GM23338 (cell line): ENCODE data around the gene POLD3.
"Not testable (repeated sequence)": the region's sequence is repeated elsewhere in the genome, so short reads cannot be mapped to it uniquely, and the experiment has no call there.

ENCODE experiments used
- CREB1 ChIP-seq: fragments of 250-450 bp; sonication (Bioruptor Pico); IDR thresholded peaks from 2 replicates; pipeline ENCODE4 v1.5.0; 2020; ENCODE audit warnings: low read depth, mild to moderate bottlenecking, moderate library complexity
- EZH2 ChIP-seq: fragments of 200-600 bp; sonication (generic); IDR thresholded peaks from one replicate; pipeline ENCODE4 v1.8.0; 2017; ENCODE audit warnings: antibody characterized with exemption, mild to moderate bottlenecking, low read depth; ENCODE audit not compliant: unreplicated experiment
- EZH2phosphoT487 ChIP-seq: fragments of 200-600 bp; sonication (generic); IDR thresholded peaks from one replicate; pipeline ENCODE4 v1.8.1; 2018; ENCODE audit warnings: antibody characterized with exemption; ENCODE audit not compliant: unreplicated experiment
- JUNB ChIP-seq: IDR thresholded peaks from one replicate; pipeline ENCODE4 v1.6.1; 2016; ENCODE audit warnings: antibody characterized with exemption; ENCODE audit not compliant: unreplicated experiment
- NANOG ChIP-seq: IDR thresholded peaks from 2 replicates; pipeline ENCODE4 v1.6.1; 2016; ENCODE audit warnings: antibody characterized with exemption, borderline replicate concordance
- POLR2AphosphoS5 ChIP-seq: IDR thresholded peaks from 2 replicates; pipeline ENCODE4 v1.6.1; 2016; ENCODE audit warnings: antibody characterized with exemption, low read depth
- STAT1 ChIP-seq: IDR thresholded peaks from one replicate; pipeline ENCODE4 v1.6.1; 2016; ENCODE audit warnings: antibody characterized with exemption; ENCODE audit not compliant: unreplicated experiment
- ZNF114 ChIP-seq: fragments of 250-450 bp; sonication (Bioruptor Pico); IDR thresholded peaks from 2 replicates; pipeline ENCODE4 v1.5.0; 2020; ENCODE audit warnings: mild to moderate bottlenecking, moderate library complexity
- ZNF331 ChIP-seq: fragments of 250-450 bp; sonication (Bioruptor Pico); IDR thresholded peaks from 2 replicates; pipeline ENCODE4 v1.5.0; 2020; ENCODE audit warnings: low read depth, mild to moderate bottlenecking, moderate library complexity
- TF ChIP-seq, protein P1 (sequence below), 2 experiments: fragments of 200-600 bp in 1 of 2; sonication (generic) in 1 of 2; conservative IDR thresholded peaks; 2 replicates each; pipeline versions ENCODE4 v1.5.1 to v1.6.1; 2016 to 2017; ENCODE audit warnings: antibody characterized with exemption in 2 of 2, low read depth in 2 of 2, mild to moderate bottlenecking in 2 of 2, moderate library complexity in 1 of 2
- TF ChIP-seq, protein P2 (sequence below): IDR thresholded peaks from one replicate; pipeline ENCODE4 v1.6.1; 2018; ENCODE audit warnings: antibody characterized with exemption; ENCODE audit not compliant: unreplicated experiment
- TF ChIP-seq, protein P3 (sequence below): fragments of 250-450 bp; sonication (Bioruptor Pico); IDR thresholded peaks from 2 replicates; pipeline ENCODE4 v1.5.0; 2020; ENCODE audit warnings: mild to moderate bottlenecking, moderate library complexity
- TF ChIP-seq, protein P4 (sequence below): IDR thresholded peaks from 2 replicates; pipeline ENCODE4 v1.6.1; 2016; ENCODE audit warnings: antibody characterized with exemption

DNA sequence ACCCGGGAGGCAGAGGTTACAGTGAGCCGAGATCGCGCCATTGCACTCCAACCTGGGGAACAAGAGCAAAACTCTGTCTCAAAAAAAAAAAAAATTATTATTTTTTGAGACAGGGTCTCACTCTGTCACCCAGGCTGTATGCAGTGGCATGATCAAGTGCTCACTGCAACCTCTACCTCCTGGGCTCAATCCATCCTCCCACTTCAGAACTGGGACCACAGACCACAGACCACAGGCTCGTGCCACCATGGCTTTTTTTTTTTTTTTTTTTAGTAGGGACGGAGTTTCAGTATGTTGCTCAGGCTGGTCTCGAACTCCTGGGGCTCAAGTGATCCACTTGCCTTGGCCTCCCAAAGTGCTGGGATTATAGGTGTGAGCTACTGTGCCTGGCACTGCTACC lies 1.9 kb upstream of the POLD3 start:
- TF ChIP-seq, protein P1, sequence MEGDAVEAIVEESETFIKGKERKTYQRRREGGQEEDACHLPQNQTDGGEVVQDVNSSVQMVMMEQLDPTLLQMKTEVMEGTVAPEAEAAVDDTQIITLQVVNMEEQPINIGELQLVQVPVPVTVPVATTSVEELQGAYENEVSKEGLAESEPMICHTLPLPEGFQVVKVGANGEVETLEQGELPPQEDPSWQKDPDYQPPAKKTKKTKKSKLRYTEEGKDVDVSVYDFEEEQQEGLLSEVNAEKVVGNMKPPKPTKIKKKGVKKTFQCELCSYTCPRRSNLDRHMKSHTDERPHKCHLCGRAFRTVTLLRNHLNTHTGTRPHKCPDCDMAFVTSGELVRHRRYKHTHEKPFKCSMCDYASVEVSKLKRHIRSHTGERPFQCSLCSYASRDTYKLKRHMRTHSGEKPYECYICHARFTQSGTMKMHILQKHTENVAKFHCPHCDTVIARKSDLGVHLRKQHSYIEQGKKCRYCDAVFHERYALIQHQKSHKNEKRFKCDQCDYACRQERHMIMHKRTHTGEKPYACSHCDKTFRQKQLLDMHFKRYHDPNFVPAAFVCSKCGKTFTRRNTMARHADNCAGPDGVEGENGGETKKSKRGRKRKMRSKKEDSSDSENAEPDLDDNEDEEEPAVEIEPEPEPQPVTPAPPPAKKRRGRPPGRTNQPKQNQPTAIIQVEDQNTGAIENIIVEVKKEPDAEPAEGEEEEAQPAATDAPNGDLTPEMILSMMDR (conservative IDR thresholded peaks at IDR 0.05; ENCODE audit: low read depth in 2 of 2): not testable (repeated sequence)
- not testable (repeated sequence) for TF ChIP-seq POLR2AphosphoS5; CREB1; NANOG; JUNB; EZH2; EZH2phosphoT487; ZNF331 (CRISPR knock-in tag); ZNF114 (CRISPR knock-in tag); STAT1
- TF ChIP-seq, protein P2, sequence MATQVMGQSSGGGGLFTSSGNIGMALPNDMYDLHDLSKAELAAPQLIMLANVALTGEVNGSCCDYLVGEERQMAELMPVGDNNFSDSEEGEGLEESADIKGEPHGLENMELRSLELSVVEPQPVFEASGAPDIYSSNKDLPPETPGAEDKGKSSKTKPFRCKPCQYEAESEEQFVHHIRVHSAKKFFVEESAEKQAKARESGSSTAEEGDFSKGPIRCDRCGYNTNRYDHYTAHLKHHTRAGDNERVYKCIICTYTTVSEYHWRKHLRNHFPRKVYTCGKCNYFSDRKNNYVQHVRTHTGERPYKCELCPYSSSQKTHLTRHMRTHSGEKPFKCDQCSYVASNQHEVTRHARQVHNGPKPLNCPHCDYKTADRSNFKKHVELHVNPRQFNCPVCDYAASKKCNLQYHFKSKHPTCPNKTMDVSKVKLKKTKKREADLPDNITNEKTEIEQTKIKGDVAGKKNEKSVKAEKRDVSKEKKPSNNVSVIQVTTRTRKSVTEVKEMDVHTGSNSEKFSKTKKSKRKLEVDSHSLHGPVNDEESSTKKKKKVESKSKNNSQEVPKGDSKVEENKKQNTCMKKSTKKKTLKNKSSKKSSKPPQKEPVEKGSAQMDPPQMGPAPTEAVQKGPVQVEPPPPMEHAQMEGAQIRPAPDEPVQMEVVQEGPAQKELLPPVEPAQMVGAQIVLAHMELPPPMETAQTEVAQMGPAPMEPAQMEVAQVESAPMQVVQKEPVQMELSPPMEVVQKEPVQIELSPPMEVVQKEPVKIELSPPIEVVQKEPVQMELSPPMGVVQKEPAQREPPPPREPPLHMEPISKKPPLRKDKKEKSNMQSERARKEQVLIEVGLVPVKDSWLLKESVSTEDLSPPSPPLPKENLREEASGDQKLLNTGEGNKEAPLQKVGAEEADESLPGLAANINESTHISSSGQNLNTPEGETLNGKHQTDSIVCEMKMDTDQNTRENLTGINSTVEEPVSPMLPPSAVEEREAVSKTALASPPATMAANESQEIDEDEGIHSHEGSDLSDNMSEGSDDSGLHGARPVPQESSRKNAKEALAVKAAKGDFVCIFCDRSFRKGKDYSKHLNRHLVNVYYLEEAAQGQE: not testable (repeated sequence)
- TF ChIP-seq, protein P3, sequence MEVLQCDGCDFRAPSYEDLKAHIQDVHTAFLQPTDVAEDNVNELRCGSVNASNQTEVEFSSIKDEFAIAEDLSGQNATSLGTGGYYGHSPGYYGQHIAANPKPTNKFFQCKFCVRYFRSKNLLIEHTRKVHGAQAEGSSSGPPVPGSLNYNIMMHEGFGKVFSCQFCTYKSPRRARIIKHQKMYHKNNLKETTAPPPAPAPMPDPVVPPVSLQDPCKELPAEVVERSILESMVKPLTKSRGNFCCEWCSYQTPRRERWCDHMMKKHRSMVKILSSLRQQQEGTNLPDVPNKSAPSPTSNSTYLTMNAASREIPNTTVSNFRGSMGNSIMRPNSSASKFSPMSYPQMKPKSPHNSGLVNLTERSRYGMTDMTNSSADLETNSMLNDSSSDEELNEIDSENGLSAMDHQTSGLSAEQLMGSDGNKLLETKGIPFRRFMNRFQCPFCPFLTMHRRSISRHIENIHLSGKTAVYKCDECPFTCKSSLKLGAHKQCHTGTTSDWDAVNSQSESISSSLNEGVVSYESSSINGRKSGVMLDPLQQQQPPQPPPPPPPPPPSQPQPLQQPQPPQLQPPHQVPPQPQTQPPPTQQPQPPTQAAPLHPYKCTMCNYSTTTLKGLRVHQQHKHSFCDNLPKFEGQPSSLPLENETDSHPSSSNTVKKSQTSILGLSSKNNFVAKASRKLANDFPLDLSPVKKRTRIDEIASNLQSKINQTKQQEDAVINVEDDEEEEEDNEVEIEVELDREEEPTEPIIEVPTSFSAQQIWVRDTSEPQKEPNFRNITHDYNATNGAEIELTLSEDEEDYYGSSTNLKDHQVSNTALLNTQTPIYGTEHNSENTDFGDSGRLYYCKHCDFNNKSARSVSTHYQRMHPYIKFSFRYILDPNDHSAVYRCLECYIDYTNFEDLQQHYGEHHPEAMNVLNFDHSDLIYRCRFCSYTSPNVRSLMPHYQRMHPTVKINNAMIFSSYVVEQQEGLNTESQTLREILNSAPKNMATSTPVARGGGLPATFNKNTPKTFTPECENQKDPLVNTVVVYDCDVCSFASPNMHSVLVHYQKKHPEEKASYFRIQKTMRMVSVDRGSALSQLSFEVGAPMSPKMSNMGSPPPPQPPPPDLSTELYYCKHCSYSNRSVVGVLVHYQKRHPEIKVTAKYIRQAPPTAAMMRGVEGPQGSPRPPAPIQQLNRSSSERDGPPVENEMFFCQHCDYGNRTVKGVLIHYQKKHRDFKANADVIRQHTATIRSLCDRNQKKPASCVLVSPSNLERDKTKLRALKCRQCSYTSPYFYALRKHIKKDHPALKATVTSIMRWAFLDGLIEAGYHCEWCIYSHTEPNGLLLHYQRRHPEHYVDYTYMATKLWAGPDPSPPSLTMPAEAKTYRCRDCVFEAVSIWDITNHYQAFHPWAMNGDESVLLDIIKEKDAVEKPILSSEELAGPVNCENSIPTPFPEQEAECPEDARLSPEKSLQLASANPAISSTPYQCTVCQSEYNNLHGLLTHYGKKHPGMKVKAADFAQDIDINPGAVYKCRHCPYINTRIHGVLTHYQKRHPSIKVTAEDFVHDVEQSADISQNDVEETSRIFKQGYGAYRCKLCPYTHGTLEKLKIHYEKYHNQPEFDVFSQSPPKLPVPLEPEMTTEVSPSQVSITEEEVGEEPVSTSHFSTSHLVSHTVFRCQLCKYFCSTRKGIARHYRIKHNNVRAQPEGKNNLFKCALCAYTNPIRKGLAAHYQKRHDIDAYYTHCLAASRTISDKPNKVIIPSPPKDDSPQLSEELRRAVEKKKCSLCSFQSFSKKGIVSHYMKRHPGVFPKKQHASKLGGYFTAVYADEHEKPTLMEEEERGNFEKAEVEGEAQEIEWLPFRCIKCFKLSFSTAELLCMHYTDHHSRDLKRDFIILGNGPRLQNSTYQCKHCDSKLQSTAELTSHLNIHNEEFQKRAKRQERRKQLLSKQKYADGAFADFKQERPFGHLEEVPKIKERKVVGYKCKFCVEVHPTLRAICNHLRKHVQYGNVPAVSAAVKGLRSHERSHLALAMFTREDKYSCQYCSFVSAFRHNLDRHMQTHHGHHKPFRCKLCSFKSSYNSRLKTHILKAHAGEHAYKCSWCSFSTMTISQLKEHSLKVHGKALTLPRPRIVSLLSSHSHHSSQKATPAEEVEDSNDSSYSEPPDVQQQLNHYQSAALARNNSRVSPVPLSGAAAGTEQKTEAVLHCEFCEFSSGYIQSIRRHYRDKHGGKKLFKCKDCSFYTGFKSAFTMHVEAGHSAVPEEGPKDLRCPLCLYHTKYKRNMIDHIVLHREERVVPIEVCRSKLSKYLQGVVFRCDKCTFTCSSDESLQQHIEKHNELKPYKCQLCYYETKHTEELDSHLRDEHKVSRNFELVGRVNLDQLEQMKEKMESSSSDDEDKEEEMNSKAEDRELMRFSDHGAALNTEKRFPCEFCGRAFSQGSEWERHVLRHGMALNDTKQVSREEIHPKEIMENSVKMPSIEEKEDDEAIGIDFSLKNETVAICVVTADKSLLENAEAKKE (CRISPR knock-in tag): not testable (repeated sequence)
- TF ChIP-seq, protein P4, sequence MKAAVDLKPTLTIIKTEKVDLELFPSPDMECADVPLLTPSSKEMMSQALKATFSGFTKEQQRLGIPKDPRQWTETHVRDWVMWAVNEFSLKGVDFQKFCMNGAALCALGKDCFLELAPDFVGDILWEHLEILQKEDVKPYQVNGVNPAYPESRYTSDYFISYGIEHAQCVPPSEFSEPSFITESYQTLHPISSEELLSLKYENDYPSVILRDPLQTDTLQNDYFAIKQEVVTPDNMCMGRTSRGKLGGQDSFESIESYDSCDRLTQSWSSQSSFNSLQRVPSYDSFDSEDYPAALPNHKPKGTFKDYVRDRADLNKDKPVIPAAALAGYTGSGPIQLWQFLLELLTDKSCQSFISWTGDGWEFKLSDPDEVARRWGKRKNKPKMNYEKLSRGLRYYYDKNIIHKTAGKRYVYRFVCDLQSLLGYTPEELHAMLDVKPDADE: not testable (repeated sequence)
